IMR-90 (cell line): ENCODE results near the gene SLC38A9. TPM values are rescaled to one million over a fixed set of nuclear protein-coding genes. Genes with fewer than 3 reads are reported as not detected.

Experiments
- ATAC-seq: fragments of 200-7000 bp; cut with Tn5 transposase; 2 replicates; pipeline ENCODE4 v1.9.1; 2020; ENCODE audit warnings: low read depth, mild to moderate bottlenecking, moderate library complexity
- BruUV-seq: library from RNA; stranded (reverse); fragments of 400-500 nt; replicated peaks from 2 replicates; lab custom pipeline; 2021; lab: Mats Ljungman, UMichigan
- CTCF ChIA-PET: fragments of 300-600 bp; formaldehyde crosslinking; extraction: SDS; loops from one replicate; lab custom pipeline; 2021; ENCODE audit warnings: antibody characterized with exemption; lab: Yijun Ruan, JAX
- POLR2A ChIA-PET: fragments of 300-600 bp; sonication (Branson Sonifier 250); formaldehyde crosslinking; loops from one replicate; lab custom pipeline; 2022; ENCODE audit warnings: antibody characterized with exemption; ENCODE audit not compliant: unreplicated experiment; lab: Charles Lee
- DNase-seq: peaks from one replicate; pipeline ENCODE4 v3.0.0; 2013
- H2AFZ ChIP-seq: replicated peaks from 2 replicates; pipeline ENCODE3; 2013; ENCODE audit warnings: low read length, mild to moderate bottlenecking; ENCODE audit not compliant: poor library complexity
- H2AK5ac ChIP-seq: 2 replicates; pipeline ENCODE4 v1.6.1; 2013; ENCODE audit warnings: low read depth, low read length, inconsistent platforms
- H2AK9ac ChIP-seq: replicated peaks from 2 replicates; pipeline ENCODE3; 2013; ENCODE audit warnings: mild to moderate bottlenecking, low read depth, low read length, moderate library complexity; ENCODE audit not compliant: poor library complexity
- H2BK120ac ChIP-seq: 2 replicates; pipeline ENCODE4 v1.6.1; 2013; ENCODE audit warnings: low read depth, low read length, inconsistent platforms
- H2BK15ac ChIP-seq: 3 replicates; pipeline ENCODE4 v1.6.1; 2013; ENCODE audit warnings: low read depth, low read length, inconsistent platforms
- H2BK20ac ChIP-seq: 2 replicates; pipeline ENCODE4 v1.6.1; 2013; ENCODE audit warnings: low read depth, mild to moderate bottlenecking, inconsistent platforms, low read length, moderate library complexity
- H2BK5ac ChIP-seq: 2 replicates; pipeline ENCODE4 v1.6.1; 2013; ENCODE audit warnings: mild to moderate bottlenecking, low read depth, low read length, inconsistent platforms; ENCODE audit not compliant: poor library complexity, severe bottlenecking
- H3K14ac ChIP-seq: replicated peaks from 2 replicates; pipeline ENCODE4 v1.6.1; 2013; ENCODE audit warnings: low read depth, low read length, inconsistent platforms
- H3K18ac ChIP-seq: 2 replicates; pipeline ENCODE4 v1.6.1; 2013; ENCODE audit warnings: low read depth, low read length, control low read depth
- H3K23ac ChIP-seq: 2 replicates; pipeline ENCODE4 v1.6.1; 2013; ENCODE audit warnings: low read depth, low read length, inconsistent platforms
- H3K27ac ChIP-seq: 2 replicates; pipeline ENCODE4 v1.5.1; 2013; ENCODE audit warnings: mild to moderate bottlenecking, control low read depth, low read length; ENCODE audit not compliant: insufficient read depth
- H3K27me3 ChIP-seq: 2 replicates; pipeline ENCODE4 v1.6.1; 2013; ENCODE audit warnings: low read length; ENCODE audit not compliant: control insufficient read depth, insufficient read depth
- H3K36me3 ChIP-seq: 2 replicates; pipeline ENCODE4 v1.6.1; 2013; ENCODE audit warnings: low read length, mixed read lengths; ENCODE audit not compliant: control insufficient read depth, insufficient read depth
- H3K4ac ChIP-seq: 2 replicates; pipeline ENCODE4 v1.6.1; 2013; ENCODE audit warnings: low read depth, low read length, inconsistent platforms
- H3K4me1 ChIP-seq: 2 replicates; pipeline ENCODE4 v1.6.1; 2013; ENCODE audit warnings: low read length, mixed read lengths; ENCODE audit not compliant: control insufficient read depth, insufficient read depth
- H3K4me2 ChIP-seq: 2 replicates; pipeline ENCODE4 v1.6.1; 2013; ENCODE audit warnings: low read depth, mild to moderate bottlenecking, control low read depth, low read length, moderate library complexity
- H3K4me3 ChIP-seq: 2 replicates; pipeline ENCODE4 v1.5.1; 2013; ENCODE audit warnings: low read depth, mild to moderate bottlenecking, control low read depth, low read length, moderate library complexity; ENCODE audit not compliant: insufficient read depth
- H3K56ac ChIP-seq: 2 replicates; pipeline ENCODE4 v1.6.1; 2013; ENCODE audit warnings: low read length, inconsistent platforms; ENCODE audit not compliant: insufficient read depth; ENCODE audit errors: extremely low read depth
- H3K79me1 ChIP-seq, 2 experiments: 2 replicates each; pipeline ENCODE4 v1.6.1; 2013; ENCODE audit warnings: low read length in 2 of 2, inconsistent platforms in 1 of 2, low read depth in 1 of 2
- H3K9ac ChIP-seq: 2 replicates; pipeline ENCODE4 v1.6.1; 2013; ENCODE audit warnings: low read depth, low read length, control low read depth
- H3K9me1 ChIP-seq: 2 replicates; pipeline ENCODE4 v1.6.1; 2013; ENCODE audit warnings: low read length, inconsistent platforms; ENCODE audit not compliant: insufficient read depth
- H3K9me3 ChIP-seq: 2 replicates; pipeline ENCODE4 v1.6.1; 2013; ENCODE audit warnings: low read length; ENCODE audit not compliant: control insufficient read depth, insufficient read depth
- H4K20me1 ChIP-seq: 2 replicates; pipeline ENCODE4 v1.6.1; 2013; ENCODE audit warnings: low read length, inconsistent platforms; ENCODE audit not compliant: insufficient read depth
- H4K5ac ChIP-seq: 2 replicates; pipeline ENCODE4 v1.6.1; 2013; ENCODE audit warnings: mild to moderate bottlenecking, low read depth, low read length, control low read depth
- H4K8ac ChIP-seq, 2 experiments: 2 replicates each; pipeline ENCODE4 v1.6.1; 2013; ENCODE audit warnings: low read depth in 2 of 2, low read length in 2 of 2, control low read depth in 1 of 2, inconsistent platforms in 1 of 2
- H4K91ac ChIP-seq: 2 replicates; pipeline ENCODE4 v1.6.1; 2013; ENCODE audit warnings: low read depth, low read length, inconsistent platforms; ENCODE audit not compliant: insufficient read depth
- BHLHE40 ChIP-seq: fragments of 150-350 bp; IDR thresholded peaks from 2 replicates; pipeline ENCODE4 v1.6.1; 2016; ENCODE audit warnings: mild to moderate bottlenecking, low read depth, low read length
- CEBPB ChIP-seq: IDR thresholded peaks from 2 replicates; pipeline ENCODE4 v1.6.1; 2012; ENCODE audit warnings: low read depth, low read length, improper control_type of control experiment
- FOS ChIP-seq: fragments of 150-350 bp; IDR thresholded peaks from 2 replicates; pipeline ENCODE4 v1.6.1; 2016; ENCODE audit warnings: low read depth, low read length
- MAFK ChIP-seq: IDR thresholded peaks from 2 replicates; pipeline ENCODE4 v1.6.1; 2012; ENCODE audit warnings: low read depth, low read length, improper control_type of control experiment
- NFE2L2 ChIP-seq: fragments of 150-350 bp; IDR thresholded peaks from 2 replicates; pipeline ENCODE4 v1.6.1; 2016; ENCODE audit warnings: low read depth, mild to moderate bottlenecking, low read length
- WGBS, 2 experiments: methylation state at CpG; one replicate each; pipeline versions ENCODE4 v1.1.5 to v1.1.7; 2013; ENCODE audit warnings: missing lambda C conversion rate in 2 of 2; ENCODE audit not compliant: insufficient read length in 1 of 2; ENCODE audit errors: extremely low coverage in 2 of 2; 5-methylcytosine and 5-hydroxymethylcytosine counted together
- dilution Hi-C: fragments of 300-500 bp; cut with HindIII; formaldehyde crosslinking; loops from one replicate; pipeline ENCODE4 v1.14.3; 2018; ENCODE audit warnings: low sequenced_read_pairs; ENCODE audit not compliant: unreplicated experiment
- in situ Hi-C: fragments of 300-500 bp; cut with MboI; formaldehyde crosslinking; loops from 3 replicates; pipeline ENCODE4 v1.14.3; 2019; ENCODE audit warnings: low sequenced_read_pairs, inconsistent platforms, mixed read lengths
- intact Hi-C: fragments of 100-400 bp; cut with micrococcal nuclease; formaldehyde crosslinking; loops from 2 replicates; pipeline ENCODE4 v1.10.0; 2022
- polyA plus RNA-seq, 3 experiments: library from polyadenylated mRNA; depleted of rRNA; stranded (reverse); fragments of >200 nt; gene quantifications; 2 replicates each; pipeline ENCODE4 v1.2.3, GENCODE V29; 2012; ENCODE audit warnings: low replicate concordance in 1 of 3
- total RNA-seq: library from RNA; depleted of rRNA; stranded (reverse); fragments of >200 nt; gene quantifications from 2 replicates; pipeline ENCODE4 v1.2.3, GENCODE V29; 2012

The SLC38A9 gene
- total and polyA plus RNA-seq, 2 of the 4 experiments (the other 2 are of a cell fraction) = 10.5 to 24.2 TPM

GRCh38 chr5:55645304-55645703 is 66.8 kb downstream of the SLC38A9 start:
- Histone ChIP-seq H3K27me3 (no peaks in the 10 kb centered on the region), H4K5ac (peak overlapping the region; percentile 70; the same call in 1 of the 2 replicates), H2AFZ (no peak overlapping the region), H2AK5ac (no peak overlapping the region), H3K4ac (peak overlapping the region; percentile 72; the same call in 1 of the 2 replicates), H3K23ac (no peak overlapping the region), H2AK9ac (no peak overlapping the region), H3K14ac (no peak overlapping the region), H3K27ac (peak overlapping the region; percentile 75; the same call in 1 of the 2 replicates), H4K91ac (no peak overlapping the region), H3K4me3 (no peak overlapping the region), H3K9ac (no peak overlapping the region), H2BK5ac (peak overlapping the region; percentile 46), H3K9me3 (no peaks in the 10 kb centered on the region), H2BK15ac (no peak overlapping the region), H4K8ac (peak overlapping the region in 1 of 2 experiments; percentile 47; a peak in 1 of 4 replicates), H3K36me3 (0 out of 2 replicates have a peak, but pooled peaks cover 2% of the 10 kb centered on the region), H4K20me1 (no peaks in the 10 kb centered on the region), H2BK120ac (peak overlapping the region; percentile 73; the same call in 1 of the 2 replicates), H3K56ac (no peak overlapping the region), H3K18ac (peak overlapping the region; percentile 32; the same call in 1 of the 2 replicates), H3K4me1 (peaks cover 9% of the 10 kb centered on the region), H3K79me1 (no peaks in the 10 kb centered on the region), H2BK20ac (no peak overlapping the region), H3K4me2 (no peak overlapping the region; the same call in 1 of the 2 replicates), H3K9me1 (peaks cover 4% of the 10 kb centered on the region; the same call in 1 of the 2 replicates)
- TF ChIP-seq NFE2L2 (no peak), MAFK (peak; percentile 64), CEBPB (0 out of 2 replicates have a peak, but pooled peaks have one; percentile 24), FOS (peak; percentile 84), BHLHE40 (no peak)
- in situ Hi-C loops = no loop called here
- DNase-seq (peak; percentile 80), ATAC-seq (peak; percentile 82)
- POLR2A ChIA-PET = no interaction called here
- WGBS, 2 experiments = 83% methylated on average over 1 of the region's 3 CpGs; no CpG with 5 or more reads in 1 of the 2 experiments
- dilution Hi-C loops = no loop called here
- no TSS peak for BruUV-seq
- CTCF ChIA-PET = no interaction called here
- intact Hi-C loops = no loop called here
